ENCODE results near the gene MFGE8.

GRCh38 chr15:88907111-88907510 lies 6.1 kb downstream of the MFGE8 start:
- TF ChIP-seq CTCF (IDR thresholded peaks at IDR 0.05) (no peak), POLR2A (IDR thresholded peaks at IDR 0.05) (no peak)
